Gastrocnemius medialis (tissue), 4 donors: ENCODE measurements around the gene IGF1R. TPM values are rescaled to one million over a fixed set of nuclear protein-coding genes. Genes with fewer than 3 reads are reported as not detected.

Experiments
- ATAC-seq, 2 donors: fragments of 150-250 bp; one replicate each; pipeline ENCODE4 v1.9.1; 2016
- DNase-seq, 2 donors: peaks; one replicate each; pipeline ENCODE4 v3.0.0-alpha.2; 2019
- H3K27ac ChIP-seq, 4 donors: fragments of 200-600 bp; sonication (generic); 1 replicate in 1 of 4; 2 replicates in 3 of 4; pipeline ENCODE4 v1.5.1; 2016 to 2018; ENCODE audit warnings: mild to moderate bottlenecking in 2 of 4, moderate library complexity in 1 of 4
- H3K27me3 ChIP-seq, 3 donors: fragments of 200-600 bp; sonication (generic) in 2 of 3; 1 replicate in 1 of 3; 2 replicates in 2 of 3; pipeline versions ENCODE4 v1.5.1 to v1.6.0; 2016 to 2019; ENCODE audit warnings: mild to moderate bottlenecking in 1 of 3, moderate library complexity in 1 of 3
- H3K36me3 ChIP-seq, 2 donors: fragments of 200-600 bp; sonication (generic) in 1 of 2; one replicate each; pipeline ENCODE4 v1.5.1; 2017 to 2018
- H3K4me1 ChIP-seq, 2 donors: fragments of 200-600 bp; sonication (generic) in 1 of 2; one replicate each; pipeline ENCODE4 v1.5.1; 2016 to 2017; ENCODE audit warnings: mild to moderate bottlenecking in 2 of 2
- H3K4me3 ChIP-seq, 4 donors: fragments of 200-600 bp; sonication (generic) in 3 of 4; 1 replicate in 1 of 4; 2 replicates in 3 of 4; pipeline ENCODE4 v1.5.1; 2016 to 2019; ENCODE audit warnings: mild to moderate bottlenecking in 2 of 4
- H3K9me3 ChIP-seq, 3 donors: fragments of 200-600 bp; sonication (generic) in 2 of 3; 1 replicate in 1 of 3; 2 replicates in 2 of 3; pipeline ENCODE4 v1.5.1; 2016 to 2019
- POLR2A ChIP-seq, 2 donors: fragments of 450-650 bp; IDR thresholded peaks; one replicate each; pipeline ENCODE4 v1.6.1; 2017; ENCODE audit warnings: antibody characterized with exemption in 2 of 2, mild to moderate bottlenecking in 2 of 2, moderate library complexity in 2 of 2
- in situ Hi-C, 4 donors: fragments of 200-750 bp; cut with MboI; loops; one replicate each; pipeline versions ENCODE4 v1.15.0 to v1.8.0; 2017; ENCODE audit warnings: low sequenced_read_pairs in 4 of 4
- intact Hi-C: fragments of 100-400 bp; cut with DNase I; formaldehyde crosslinking; loops from one replicate; pipeline ENCODE4 v1.15.1; 2023; ENCODE audit warnings: low total_unique reads
- total RNA-seq, 4 donors: library from RNA; depleted of rRNA; stranded (reverse); fragments of >200 nt; gene quantifications; one replicate each; pipeline versions ENCODE4 v1.1.0 to v1.2.3, GENCODE V29; 2016
- TF ChIP-seq, protein P1 (sequence below), 5 experiments: fragments of 450-650 bp in 3 of 5; fragments of 200-600 bp in 2 of 5; sonication (generic) in 2 of 5; IDR thresholded peaks in 4 of 5; conservative IDR thresholded peaks in 1 of 5; 1 replicate in 4 of 5; 2 replicates in 1 of 5; pipeline ENCODE4 v1.5.1; 2016 to 2019; ENCODE audit warnings: antibody characterized with exemption in 5 of 5, mild to moderate bottlenecking in 3 of 5, moderate library complexity in 3 of 5

IGF1R gene
- total RNA-seq, 4 donors from 2014 or later = 10.1 to 50.4 (median 12.3) TPM

DNA sequence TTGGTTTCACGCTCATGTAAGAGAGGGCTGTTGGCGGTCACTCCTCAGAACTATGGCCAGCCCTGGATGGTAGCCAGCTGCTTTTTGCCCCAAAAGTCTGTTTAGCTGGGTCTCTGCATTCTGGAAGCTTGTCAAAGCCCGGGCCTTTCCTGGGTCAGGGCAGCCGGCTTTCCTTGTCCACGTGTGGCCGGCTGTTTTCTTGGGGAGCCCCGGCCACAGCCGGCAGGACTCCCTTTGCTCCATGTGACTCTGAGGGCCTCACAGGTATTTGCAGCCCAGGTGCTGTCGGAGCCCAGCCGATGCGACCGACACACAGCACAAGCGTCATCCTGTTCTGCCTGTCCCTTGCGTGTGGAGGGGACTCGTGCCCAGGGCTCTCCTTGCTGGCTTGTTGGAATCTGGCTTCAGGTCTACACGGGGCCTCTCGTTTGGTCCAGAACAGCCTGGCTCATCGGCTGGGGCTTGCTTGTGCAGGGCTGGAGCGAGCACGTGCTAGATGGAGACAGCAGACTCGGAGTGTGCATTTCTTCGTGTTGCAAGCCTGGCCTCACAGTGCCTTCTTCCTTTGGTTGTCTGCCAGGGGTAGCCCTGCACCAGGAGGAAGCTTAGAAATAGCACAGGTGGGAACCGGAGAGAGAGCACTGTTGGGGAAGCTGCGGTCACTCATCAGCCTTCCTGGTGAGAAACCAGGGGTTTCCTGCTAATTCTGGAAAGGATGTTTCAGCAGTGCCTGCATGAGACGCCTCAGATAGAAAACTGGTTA lies 307.8 kb downstream of the IGF1R start:
- in situ Hi-C loops (no loop called here), intact Hi-C loops (loop anchor here (5.0 kb wide), 1 partner anchor 56 kb away; no protein-coding TSS in a partner anchor)
- Histone ChIP-seq H3K4me3 (no peak overlapping the region), H3K9me3 (no peaks in the 10 kb centered on the region), H3K4me1 (peaks cover 34 to 50% of the 10 kb centered on the region in 2 donors), H3K27ac (peak overlapping the region; percentile 69 to 89 (median 78)), H3K36me3 (peaks cover 0 to 42% of the 10 kb centered on the region in 2 donors), H3K27me3 (no peaks in the 10 kb centered on the region)
- TF ChIP-seq, protein P1, sequence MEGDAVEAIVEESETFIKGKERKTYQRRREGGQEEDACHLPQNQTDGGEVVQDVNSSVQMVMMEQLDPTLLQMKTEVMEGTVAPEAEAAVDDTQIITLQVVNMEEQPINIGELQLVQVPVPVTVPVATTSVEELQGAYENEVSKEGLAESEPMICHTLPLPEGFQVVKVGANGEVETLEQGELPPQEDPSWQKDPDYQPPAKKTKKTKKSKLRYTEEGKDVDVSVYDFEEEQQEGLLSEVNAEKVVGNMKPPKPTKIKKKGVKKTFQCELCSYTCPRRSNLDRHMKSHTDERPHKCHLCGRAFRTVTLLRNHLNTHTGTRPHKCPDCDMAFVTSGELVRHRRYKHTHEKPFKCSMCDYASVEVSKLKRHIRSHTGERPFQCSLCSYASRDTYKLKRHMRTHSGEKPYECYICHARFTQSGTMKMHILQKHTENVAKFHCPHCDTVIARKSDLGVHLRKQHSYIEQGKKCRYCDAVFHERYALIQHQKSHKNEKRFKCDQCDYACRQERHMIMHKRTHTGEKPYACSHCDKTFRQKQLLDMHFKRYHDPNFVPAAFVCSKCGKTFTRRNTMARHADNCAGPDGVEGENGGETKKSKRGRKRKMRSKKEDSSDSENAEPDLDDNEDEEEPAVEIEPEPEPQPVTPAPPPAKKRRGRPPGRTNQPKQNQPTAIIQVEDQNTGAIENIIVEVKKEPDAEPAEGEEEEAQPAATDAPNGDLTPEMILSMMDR (IDR thresholded peaks at IDR 0.05 in 4 of 5, conservative IDR thresholded peaks at IDR 0.05 in 1 of 5) = no peak
- TF ChIP-seq POLR2A (IDR thresholded peaks at IDR 0.05) = no peak
- peak; percentile 23 to 55 for ATAC-seq
- peak; percentile 35 to 78 for DNase-seq

DNA sequence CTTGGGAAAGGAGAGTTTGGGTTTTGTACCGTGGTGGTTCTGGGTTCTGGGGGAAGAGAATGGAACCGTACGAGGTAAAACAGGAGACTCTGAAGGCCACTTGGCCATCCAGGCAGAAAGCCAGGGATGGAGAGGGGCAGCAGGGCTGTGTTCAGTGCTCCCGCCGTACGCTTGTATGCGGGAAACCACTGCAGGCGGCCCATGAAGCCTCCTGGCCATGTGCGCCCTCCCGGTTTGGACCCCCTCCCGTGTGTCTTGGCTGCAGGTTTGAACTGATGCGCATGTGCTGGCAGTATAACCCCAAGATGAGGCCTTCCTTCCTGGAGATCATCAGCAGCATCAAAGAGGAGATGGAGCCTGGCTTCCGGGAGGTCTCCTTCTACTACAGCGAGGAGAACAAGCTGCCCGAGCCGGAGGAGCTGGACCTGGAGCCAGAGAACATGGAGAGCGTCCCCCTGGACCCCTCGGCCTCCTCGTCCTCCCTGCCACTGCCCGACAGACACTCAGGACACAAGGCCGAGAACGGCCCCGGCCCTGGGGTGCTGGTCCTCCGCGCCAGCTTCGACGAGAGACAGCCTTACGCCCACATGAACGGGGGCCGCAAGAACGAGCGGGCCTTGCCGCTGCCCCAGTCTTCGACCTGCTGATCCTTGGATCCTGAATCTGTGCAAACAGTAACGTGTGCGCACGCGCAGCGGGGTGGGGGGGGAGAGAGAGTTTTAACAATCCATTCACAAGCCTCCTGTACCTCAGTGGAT lies 308.6 kb downstream of the IGF1R start:
- no peak overlapping the region for H3K4me3 ChIP-seq
- TF ChIP-seq, protein P1 (IDR thresholded peaks at IDR 0.05 in 4 of 5, conservative IDR thresholded peaks at IDR 0.05 in 1 of 5) = no peak
- TF ChIP-seq POLR2A (IDR thresholded peaks at IDR 0.05) = no peak
- peaks cover 27 to 42% of the 10 kb centered on the region in 2 donors for H3K4me1 ChIP-seq
- ATAC-seq = no peak
- intact Hi-C loops (loop anchor here (5.0 kb wide), 1 partner anchor 55 kb away; no protein-coding TSS in a partner anchor), in situ Hi-C loops (no loop called here)
- peak overlapping the region; percentile 4 to 89 (median 76) for H3K27ac ChIP-seq
- no peak for DNase-seq
- no peaks in the 10 kb centered on the region for H3K27me3 ChIP-seq
- no peaks in the 10 kb centered on the region for H3K9me3 ChIP-seq
- peaks cover 0 to 50% of the 10 kb centered on the region in 2 donors for H3K36me3 ChIP-seq

DNA sequence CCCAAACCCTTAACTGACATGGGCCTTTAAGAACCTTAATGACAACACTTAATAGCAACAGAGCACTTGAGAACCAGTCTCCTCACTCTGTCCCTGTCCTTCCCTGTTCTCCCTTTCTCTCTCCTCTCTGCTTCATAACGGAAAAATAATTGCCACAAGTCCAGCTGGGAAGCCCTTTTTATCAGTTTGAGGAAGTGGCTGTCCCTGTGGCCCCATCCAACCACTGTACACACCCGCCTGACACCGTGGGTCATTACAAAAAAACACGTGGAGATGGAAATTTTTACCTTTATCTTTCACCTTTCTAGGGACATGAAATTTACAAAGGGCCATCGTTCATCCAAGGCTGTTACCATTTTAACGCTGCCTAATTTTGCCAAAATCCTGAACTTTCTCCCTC lies 309.3 kb downstream of the IGF1R start:
- Histone ChIP-seq H3K36me3 (peaks cover 0 to 54% of the 10 kb centered on the region in 2 donors), H3K4me1 (peaks cover 25 to 36% of the 10 kb centered on the region in 2 donors), H3K27ac (peak overlapping the region in 2 of 4 donors; percentile 83 to 89), H3K9me3 (no peaks in the 10 kb centered on the region), H3K4me3 (no peak overlapping the region), H3K27me3 (no peaks in the 10 kb centered on the region)
- ATAC-seq = no peak
- in situ Hi-C loops = no loop called here
- DNase-seq = no peak
- TF ChIP-seq POLR2A (IDR thresholded peaks at IDR 0.05) = no peak
- TF ChIP-seq, protein P1 (IDR thresholded peaks at IDR 0.05 in 4 of 5, conservative IDR thresholded peaks at IDR 0.05 in 1 of 5) = no peak
- intact Hi-C loops = loop anchor here (5.0 kb wide), 1 partner anchor 55 kb away; no protein-coding TSS in a partner anchor

DNA sequence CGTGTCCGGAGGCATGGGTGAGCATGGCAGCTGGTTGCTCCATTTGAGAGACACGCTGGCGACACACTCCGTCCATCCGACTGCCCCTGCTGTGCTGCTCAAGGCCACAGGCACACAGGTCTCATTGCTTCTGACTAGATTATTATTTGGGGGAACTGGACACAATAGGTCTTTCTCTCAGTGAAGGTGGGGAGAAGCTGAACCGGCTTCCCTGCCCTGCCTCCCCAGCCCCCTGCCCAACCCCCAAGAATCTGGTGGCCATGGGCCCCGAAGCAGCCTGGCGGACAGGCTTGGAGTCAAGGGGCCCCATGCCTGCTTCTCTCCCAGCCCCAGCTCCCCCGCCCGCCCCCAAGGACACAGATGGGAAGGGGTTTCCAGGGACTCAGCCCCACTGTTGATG lies 309.7 kb downstream of the IGF1R start:
- peaks cover 0 to 54% of the 10 kb centered on the region in 2 donors for H3K36me3 ChIP-seq
- in situ Hi-C loops = no loop called here

More for the DNA sequence above, 309.7 kb downstream of the IGF1R start:
- DNase-seq (no peak), ATAC-seq (no peak)
- Histone ChIP-seq H3K27me3 (no peaks in the 10 kb centered on the region), H3K9me3 (no peaks in the 10 kb centered on the region), H3K4me1 (peaks cover 25 to 31% of the 10 kb centered on the region in 2 donors), H3K27ac (no peak overlapping the region), H3K4me3 (no peak overlapping the region)
- TF ChIP-seq, protein P1 (IDR thresholded peaks at IDR 0.05 in 4 of 5, conservative IDR thresholded peaks at IDR 0.05 in 1 of 5) = no peak
- intact Hi-C loops = loop anchor here (5.0 kb wide), 1 partner anchor 54 kb away; no protein-coding TSS in a partner anchor
